Gastroesophageal sphincter (tissue), 4 donors: Measurements from ENCODE around the gene SYNE1. TPM values are rescaled to one million over a fixed set of nuclear protein-coding genes. Genes with fewer than 3 reads are reported as not detected.
"Not testable (repeated sequence)": the region's sequence is repeated elsewhere in the genome, so short reads cannot be mapped to it uniquely, and the experiment has no call there.

Experiments used
- ATAC-seq: fragments of 150-250 bp; one replicate; pipeline ENCODE4 v1.9.1; 2016; ENCODE audit warnings: mild to moderate bottlenecking, moderate library complexity
- H3K27ac ChIP-seq, 4 donors: fragments of 200-600 bp; sonication (generic) in 3 of 4; 1 replicate in 3 of 4; 2 replicates in 1 of 4; pipeline ENCODE4 v1.5.1; 2016 to 2019
- H3K27me3 ChIP-seq: fragments of 200-600 bp; sonication (generic); one replicate; pipeline ENCODE4 v1.5.1; 2019
- H3K36me3 ChIP-seq, 2 donors: fragments of 200-600 bp; sonication (generic); one replicate each; pipeline ENCODE4 v1.5.1; 2019; ENCODE audit warnings: control low read depth in 1 of 2
- H3K4me1 ChIP-seq, 3 donors: fragments of 200-600 bp; sonication (generic); 1 replicate in 2 of 3; 2 replicates in 1 of 3; pipeline ENCODE4 v1.5.1; 2016 to 2019; ENCODE audit warnings: control low read depth in 2 of 3
- H3K4me3 ChIP-seq, 2 donors: fragments of 200-600 bp; sonication (generic); one replicate each; pipeline ENCODE4 v1.5.1; 2019; ENCODE audit warnings: mild to moderate bottlenecking in 1 of 2, moderate library complexity in 1 of 2
- H3K9me3 ChIP-seq, 3 donors: fragments of 200-600 bp; sonication (generic); one replicate each; pipeline ENCODE4 v1.5.1; 2017 to 2019; ENCODE audit warnings: control low read depth in 2 of 3
- EP300 ChIP-seq: sonication (generic); formaldehyde crosslinking; IDR thresholded peaks from one replicate; pipeline ENCODE4 v1.6.1; 2017; ENCODE audit warnings: antibody characterized with exemption, mild to moderate bottlenecking
- POLR2A ChIP-seq, 2 donors: fragments of 450-650 bp; IDR thresholded peaks; one replicate each; pipeline ENCODE4 v1.6.1; 2017; ENCODE audit warnings: antibody characterized with exemption in 2 of 2, mild to moderate bottlenecking in 2 of 2, moderate library complexity in 1 of 2
- POLR2AphosphoS5 ChIP-seq: sonication (generic); formaldehyde crosslinking; IDR thresholded peaks from one replicate; pipeline ENCODE4 v1.6.1; 2017; ENCODE audit warnings: antibody characterized with exemption
- WGBS, 2 donors: methylation state at CpG; one replicate each; pipeline ENCODE4 v1.1.5; 2018; ENCODE audit warnings: low coverage in 1 of 2; 5-methylcytosine and 5-hydroxymethylcytosine counted together
- small RNA-seq, 4 donors: library from RNA; depleted of rRNA; stranded (forward); fragments of <200 nt; gene quantifications; one replicate each; pipeline ENCODE3, GENCODE V24; 2016
- total RNA-seq, 4 donors: library from RNA; depleted of rRNA; stranded (reverse); fragments of >200 nt; gene quantifications; one replicate each; pipeline ENCODE4 v1.1.0, GENCODE V29; 2016
- TF ChIP-seq, protein P1 (sequence below), 4 experiments: fragments of 200-600 bp in 2 of 4; fragments of 450-650 bp in 2 of 4; sonication (generic) in 1 of 4; IDR thresholded peaks; one replicate each; pipeline ENCODE4 v1.5.1; 2017 to 2019; ENCODE audit warnings: antibody characterized with exemption in 4 of 4, mild to moderate bottlenecking in 2 of 4, moderate library complexity in 2 of 4

The SYNE1 gene
- total RNA-seq, 4 donors from 2014 or later: 160 to 268 (median 215) TPM

DNA sequence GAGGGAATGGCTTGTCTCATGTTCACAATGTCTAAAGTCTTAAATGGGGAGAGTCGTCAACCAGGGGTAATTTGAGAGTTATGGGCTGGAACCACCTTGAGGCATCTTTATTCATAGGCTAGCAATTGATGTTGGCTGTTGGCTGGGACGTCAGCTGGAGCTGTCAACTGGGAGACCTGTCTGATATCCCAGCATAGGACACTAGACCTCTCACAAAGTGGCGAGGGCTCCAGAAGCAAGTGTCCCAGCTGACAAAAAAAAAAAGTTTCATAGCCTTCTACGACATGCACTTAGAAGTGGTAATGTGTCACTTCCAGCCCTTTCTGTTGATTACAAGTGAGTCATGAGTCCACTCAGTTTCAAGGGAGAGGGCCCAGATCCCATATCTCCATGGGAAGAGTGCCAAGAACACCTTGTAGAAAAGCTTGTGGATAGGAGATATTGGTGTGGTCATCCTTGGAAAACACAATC lies 551.7 kb downstream of the SYNE1 start:
- Histone ChIP-seq H3K4me3 (no peak overlapping the region), H3K27me3 (no peaks in the 10 kb centered on the region), H3K4me1 (no peaks in the 10 kb centered on the region), H3K27ac (no peak overlapping the region), H3K36me3 (no peaks in the 10 kb centered on the region), H3K9me3 (no peaks in the 10 kb centered on the region)
- TF ChIP-seq, protein P1, sequence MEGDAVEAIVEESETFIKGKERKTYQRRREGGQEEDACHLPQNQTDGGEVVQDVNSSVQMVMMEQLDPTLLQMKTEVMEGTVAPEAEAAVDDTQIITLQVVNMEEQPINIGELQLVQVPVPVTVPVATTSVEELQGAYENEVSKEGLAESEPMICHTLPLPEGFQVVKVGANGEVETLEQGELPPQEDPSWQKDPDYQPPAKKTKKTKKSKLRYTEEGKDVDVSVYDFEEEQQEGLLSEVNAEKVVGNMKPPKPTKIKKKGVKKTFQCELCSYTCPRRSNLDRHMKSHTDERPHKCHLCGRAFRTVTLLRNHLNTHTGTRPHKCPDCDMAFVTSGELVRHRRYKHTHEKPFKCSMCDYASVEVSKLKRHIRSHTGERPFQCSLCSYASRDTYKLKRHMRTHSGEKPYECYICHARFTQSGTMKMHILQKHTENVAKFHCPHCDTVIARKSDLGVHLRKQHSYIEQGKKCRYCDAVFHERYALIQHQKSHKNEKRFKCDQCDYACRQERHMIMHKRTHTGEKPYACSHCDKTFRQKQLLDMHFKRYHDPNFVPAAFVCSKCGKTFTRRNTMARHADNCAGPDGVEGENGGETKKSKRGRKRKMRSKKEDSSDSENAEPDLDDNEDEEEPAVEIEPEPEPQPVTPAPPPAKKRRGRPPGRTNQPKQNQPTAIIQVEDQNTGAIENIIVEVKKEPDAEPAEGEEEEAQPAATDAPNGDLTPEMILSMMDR (IDR thresholded peaks at IDR 0.05): no peak
- no peak for TF ChIP-seq POLR2AphosphoS5
- TF ChIP-seq EP300: no peak
- TF ChIP-seq POLR2A (IDR thresholded peaks at IDR 0.05): no peak
- WGBS, 2 donors: 67 to 73% methylated on average over 3 to 4 of the region's 4 CpGs
- no peak for ATAC-seq

DNA sequence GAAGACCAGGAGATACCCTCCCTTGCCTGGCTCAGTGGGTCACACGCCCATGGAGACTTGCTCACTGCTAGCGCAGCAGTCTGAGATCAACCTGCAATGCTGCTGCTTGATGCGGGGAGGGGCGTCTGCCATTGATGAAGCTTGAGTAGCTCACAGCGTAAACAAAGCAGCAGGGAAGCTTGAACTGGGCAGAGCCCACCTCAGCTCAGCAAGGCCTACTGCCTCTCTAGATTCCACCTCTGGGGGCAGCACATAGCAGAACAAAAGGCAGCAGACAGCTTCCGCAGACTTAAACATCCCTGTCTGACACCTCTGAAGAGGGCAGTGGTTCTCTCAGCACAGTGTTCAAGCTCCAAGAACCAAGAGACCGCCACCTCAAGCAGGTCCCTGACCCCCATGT lies 558.4 kb downstream of the SYNE1 start:
- Histone ChIP-seq H3K27ac (no peak overlapping the region), H3K9me3 (peaks cover 0 to 19% (median 0%) of the 10 kb centered on the region in 3 donors), H3K4me3 (no peak overlapping the region), H3K36me3 (no peaks in the 10 kb centered on the region), H3K4me1 (no peaks in the 10 kb centered on the region), H3K27me3 (peaks cover 7% of the 10 kb centered on the region)
- TF ChIP-seq POLR2AphosphoS5 (no peak), POLR2A (IDR thresholded peaks at IDR 0.05) (no peak), EP300 (no peak)
- TF ChIP-seq, protein P1 (IDR thresholded peaks at IDR 0.05): no peak
- ATAC-seq: no peak
- WGBS, 2 donors: no CpG with 5 or more reads among the region's 7 CpGs

DNA sequence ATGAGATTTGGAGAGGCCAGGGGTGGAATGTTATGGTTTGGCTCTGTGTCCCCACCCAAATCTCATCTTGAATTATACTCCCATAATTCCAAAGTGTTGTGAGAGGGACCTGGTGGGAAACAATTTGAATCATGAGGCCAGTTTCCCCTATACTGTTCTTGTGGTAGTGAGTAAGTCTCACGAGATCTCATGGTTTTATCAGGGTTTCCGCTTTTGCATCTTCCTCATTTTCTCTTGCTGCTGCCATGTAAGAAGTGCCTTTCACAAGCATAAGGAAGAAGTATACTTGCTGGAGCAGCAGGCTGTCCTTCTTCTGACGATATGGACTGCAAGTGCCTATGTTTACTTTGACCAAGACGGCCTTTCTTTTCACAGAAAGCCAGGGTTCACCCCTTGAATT lies 559.2 kb downstream of the SYNE1 start:
- peaks cover 0 to 19% (median 0%) of the 10 kb centered on the region in 3 donors for H3K9me3 ChIP-seq
- 72 to 88% methylated on average over 4 of the region's 4 CpGs for WGBS, 2 donors
- peaks cover 7% of the 10 kb centered on the region for H3K27me3 ChIP-seq
- H3K4me1 ChIP-seq: no peaks in the 10 kb centered on the region
- no peaks in the 10 kb centered on the region for H3K36me3 ChIP-seq
- no peak overlapping the region for H3K4me3 ChIP-seq
- no peak for ATAC-seq
- H3K27ac ChIP-seq: no peak overlapping the region
- no peak for TF ChIP-seq EP300
- TF ChIP-seq POLR2A (IDR thresholded peaks at IDR 0.05): no peak
- TF ChIP-seq, protein P1 (IDR thresholded peaks at IDR 0.05): no peak
- no peak for TF ChIP-seq POLR2AphosphoS5

DNA sequence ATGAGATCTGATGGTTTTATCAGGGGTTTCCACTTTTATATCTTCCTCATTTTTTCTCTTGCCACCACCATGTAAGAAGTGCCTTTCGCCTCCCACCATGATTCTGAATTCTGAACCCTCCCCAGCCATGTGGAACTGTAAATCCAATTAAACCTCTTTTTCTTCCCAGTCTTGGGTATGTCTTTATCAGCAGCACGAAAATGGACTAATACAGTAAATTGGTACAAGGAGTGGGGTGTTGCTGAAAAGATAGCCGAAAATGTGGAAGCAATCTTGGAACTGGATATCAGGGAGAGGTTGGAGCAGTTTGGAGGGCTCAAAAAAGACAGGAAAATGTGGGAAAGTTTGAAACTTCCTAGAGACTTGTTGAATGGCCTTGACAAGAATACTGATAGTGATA lies 560.9 kb downstream of the SYNE1 start:
- H3K4me1 ChIP-seq, ATAC-seq, H3K27me3 ChIP-seq, H3K27ac ChIP-seq, H3K36me3 ChIP-seq, H3K4me3 ChIP-seq: not testable (repeated sequence)
- peaks cover 0 to 19% (median 0%) of the 10 kb centered on the region in 3 donors for H3K9me3 ChIP-seq
- WGBS, 2 donors: 82 to 100% methylated on average over 1 to 2 of the region's 3 CpGs

DNA sequence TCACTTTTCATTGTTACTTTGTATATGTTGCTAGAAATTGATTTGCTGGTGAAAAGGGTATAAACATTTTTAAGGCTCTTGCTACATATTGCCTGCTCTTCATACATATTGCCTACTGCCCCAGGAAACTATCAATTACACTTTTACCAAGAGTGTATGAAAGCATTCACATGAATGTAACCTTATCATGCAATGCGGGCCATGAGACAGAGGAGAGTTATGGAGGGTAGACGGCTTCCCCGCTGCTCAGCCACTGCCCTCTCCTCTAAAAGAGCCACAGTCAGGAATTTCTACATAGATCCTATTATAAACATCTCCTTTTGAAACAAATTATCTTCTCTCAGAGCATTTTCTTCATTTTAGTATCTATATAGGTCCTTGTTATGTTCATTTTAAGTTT lies 565.3 kb downstream of the SYNE1 start:
- H3K9me3 ChIP-seq: peaks cover 0 to 19% (median 0%) of the 10 kb centered on the region in 3 donors
- no peaks in the 10 kb centered on the region for H3K4me1 ChIP-seq
- no peaks in the 10 kb centered on the region for H3K36me3 ChIP-seq
- no peak overlapping the region for H3K4me3 ChIP-seq
- WGBS, 2 donors: 60 to 65% methylated on average over 3 of the region's 3 CpGs
- no peaks in the 10 kb centered on the region for H3K27me3 ChIP-seq
- no peak for TF ChIP-seq EP300
- TF ChIP-seq, protein P1 (IDR thresholded peaks at IDR 0.05): no peak
- TF ChIP-seq POLR2AphosphoS5: no peak
- TF ChIP-seq POLR2A (IDR thresholded peaks at IDR 0.05): no peak
- ATAC-seq: no peak
- H3K27ac ChIP-seq: no peak overlapping the region

Small RNA genes lying within 50 kb of the gene (small RNA-seq; reads per million reads assigned to genes)
- gene RNA5SP223: 0 reads per million in 4 donors

Other genes starting within 250 kb of the SYNE1 start
- gene MYCT1, start 60.5 kb upstream of the SYNE1 start, total RNA-seq: 10 to 100 TPM in 2 of 4 donors, 1 to 10 TPM in 2; 7.9 to 15.2 (median 10.0) TPM
- 10 to 100 TPM in 2 of 4 donors, 1 to 10 TPM in 2; 6.8 to 55.2 (median 18.2) TPM for gene VIP, start 113.4 kb upstream of the SYNE1 start, total RNA-seq